Right lobe of liver (tissue), 4 donors: ENCODE measurements around the gene TCN2.

Experiments used
- POLR2A ChIP-seq: fragments of 450-650 bp; IDR thresholded peaks from one replicate; pipeline ENCODE4 v1.6.1; 2017; ENCODE audit warnings: antibody characterized with exemption, mild to moderate bottlenecking
- TF ChIP-seq, protein P1 (sequence below), 4 donors: fragments of 200-600 bp in 3 of 4; fragments of 450-650 bp in 1 of 4; IDR thresholded peaks; one replicate each; pipeline versions ENCODE4 v1.5.1 to v1.8.0; 2016 to 2022; ENCODE audit warnings: antibody characterized with exemption in 4 of 4, mild to moderate bottlenecking in 2 of 4
- donor health status: DM: no; HTN: no; CAD: no.
- donor health status: DM: no; HTN: no; CAD: no.
- donor health status: DM: no; HTN: yes; CAD: no.

DNA sequence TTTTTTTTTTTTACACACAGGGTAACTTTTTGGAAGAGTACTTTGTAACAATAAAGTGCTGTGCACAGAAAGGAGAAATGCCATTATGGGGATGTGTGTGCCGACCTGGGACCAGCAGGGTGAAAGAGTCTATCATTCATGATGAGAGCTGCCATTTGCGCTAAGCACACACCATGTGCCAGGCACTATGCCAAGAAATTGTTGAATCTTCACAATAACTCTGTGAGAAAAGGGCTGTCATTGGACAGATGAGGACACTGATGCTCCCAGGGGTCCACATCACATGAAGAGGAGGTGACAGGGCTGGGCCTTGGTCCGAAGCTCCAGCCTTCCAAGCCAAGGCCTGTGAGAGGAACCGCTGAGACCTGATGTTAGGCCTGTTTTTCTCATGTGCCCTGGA lies 55.1 kb downstream of the TCN2 start:
- TF ChIP-seq, protein P1, sequence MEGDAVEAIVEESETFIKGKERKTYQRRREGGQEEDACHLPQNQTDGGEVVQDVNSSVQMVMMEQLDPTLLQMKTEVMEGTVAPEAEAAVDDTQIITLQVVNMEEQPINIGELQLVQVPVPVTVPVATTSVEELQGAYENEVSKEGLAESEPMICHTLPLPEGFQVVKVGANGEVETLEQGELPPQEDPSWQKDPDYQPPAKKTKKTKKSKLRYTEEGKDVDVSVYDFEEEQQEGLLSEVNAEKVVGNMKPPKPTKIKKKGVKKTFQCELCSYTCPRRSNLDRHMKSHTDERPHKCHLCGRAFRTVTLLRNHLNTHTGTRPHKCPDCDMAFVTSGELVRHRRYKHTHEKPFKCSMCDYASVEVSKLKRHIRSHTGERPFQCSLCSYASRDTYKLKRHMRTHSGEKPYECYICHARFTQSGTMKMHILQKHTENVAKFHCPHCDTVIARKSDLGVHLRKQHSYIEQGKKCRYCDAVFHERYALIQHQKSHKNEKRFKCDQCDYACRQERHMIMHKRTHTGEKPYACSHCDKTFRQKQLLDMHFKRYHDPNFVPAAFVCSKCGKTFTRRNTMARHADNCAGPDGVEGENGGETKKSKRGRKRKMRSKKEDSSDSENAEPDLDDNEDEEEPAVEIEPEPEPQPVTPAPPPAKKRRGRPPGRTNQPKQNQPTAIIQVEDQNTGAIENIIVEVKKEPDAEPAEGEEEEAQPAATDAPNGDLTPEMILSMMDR (IDR thresholded peaks at IDR 0.05), result no peak
- no peak for TF ChIP-seq POLR2A
